Measurements from ENCODE around the gene CPSF4L.

DNA sequence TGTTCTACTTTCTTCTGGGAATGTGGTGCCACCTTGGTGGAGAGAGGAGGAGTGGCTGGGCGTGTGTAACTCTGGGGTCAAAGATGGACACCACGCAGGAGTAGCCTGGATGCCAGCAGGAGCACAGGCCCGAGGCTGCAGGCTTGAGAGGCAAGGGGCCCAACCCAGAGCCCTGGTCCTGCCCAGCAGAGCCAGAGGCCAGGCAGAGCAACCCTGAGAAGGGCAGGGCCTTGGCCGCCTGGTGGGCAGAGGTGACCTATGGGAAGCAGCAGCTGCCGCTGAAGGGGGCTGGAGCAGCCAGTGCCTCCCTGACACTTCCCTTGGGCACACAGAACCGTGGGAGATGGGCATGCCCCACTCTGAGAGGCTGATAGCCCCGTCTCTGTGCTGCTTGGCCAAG lies 18.0 kb upstream of the CPSF4L start:
- no peak for TF ChIP-seq POLR2A (IDR thresholded peaks at IDR 0.05)
- no peak for TF ChIP-seq EP300 (IDR thresholded peaks at IDR 0.05)

Data from ovary (tissue), 1 donor.